Measurements from ENCODE around the gene GGCT. TPM values are rescaled to one million over a fixed set of nuclear protein-coding genes. Genes with fewer than 3 reads are reported as not detected.
A peak's percentile ranks its signal among the peaks of the same experiment; 100 is the strongest.
"Not testable (repeated sequence)": the region's sequence is repeated elsewhere in the genome, so short reads cannot be mapped to it uniquely, and the experiment has no call there.

GGCT gene
- total and polyA plus RNA-seq, 2 donors from 2014 or later, result 23.8 to 70.1 TPM

GRCh38 chr7:30485667-30486066 is 19.0 kb downstream of the GGCT start:
- FAIRE-seq (no peak), DNase-seq (no peak)
- H3K27ac ChIP-seq (ENCODE audit: low read depth in 2 of 2, low read length in 2 of 2), result no peak overlapping the region
- no peaks in the 10 kb centered on the region for H3K9me3 ChIP-seq (ENCODE audit: control insufficient read depth in 2 of 3, insufficient read depth in 1 of 3, low read length in 3 of 3)
- TF ChIP-seq, protein P1, sequence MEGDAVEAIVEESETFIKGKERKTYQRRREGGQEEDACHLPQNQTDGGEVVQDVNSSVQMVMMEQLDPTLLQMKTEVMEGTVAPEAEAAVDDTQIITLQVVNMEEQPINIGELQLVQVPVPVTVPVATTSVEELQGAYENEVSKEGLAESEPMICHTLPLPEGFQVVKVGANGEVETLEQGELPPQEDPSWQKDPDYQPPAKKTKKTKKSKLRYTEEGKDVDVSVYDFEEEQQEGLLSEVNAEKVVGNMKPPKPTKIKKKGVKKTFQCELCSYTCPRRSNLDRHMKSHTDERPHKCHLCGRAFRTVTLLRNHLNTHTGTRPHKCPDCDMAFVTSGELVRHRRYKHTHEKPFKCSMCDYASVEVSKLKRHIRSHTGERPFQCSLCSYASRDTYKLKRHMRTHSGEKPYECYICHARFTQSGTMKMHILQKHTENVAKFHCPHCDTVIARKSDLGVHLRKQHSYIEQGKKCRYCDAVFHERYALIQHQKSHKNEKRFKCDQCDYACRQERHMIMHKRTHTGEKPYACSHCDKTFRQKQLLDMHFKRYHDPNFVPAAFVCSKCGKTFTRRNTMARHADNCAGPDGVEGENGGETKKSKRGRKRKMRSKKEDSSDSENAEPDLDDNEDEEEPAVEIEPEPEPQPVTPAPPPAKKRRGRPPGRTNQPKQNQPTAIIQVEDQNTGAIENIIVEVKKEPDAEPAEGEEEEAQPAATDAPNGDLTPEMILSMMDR (IDR thresholded peaks at IDR 0.05; ENCODE audit: borderline replicate concordance, extremely low read depth, insufficient read depth), result no peak
- H3K4me1 ChIP-seq (ENCODE audit: control insufficient read depth in 2 of 3, insufficient read depth in 2 of 3, low read depth in 1 of 3, low read length in 3 of 3), result no peaks in the 10 kb centered on the region
- no peak overlapping the region for H3K4me3 ChIP-seq (ENCODE audit: low read length in 3 of 3)
- H3K36me3 ChIP-seq (ENCODE audit: control insufficient read depth in 2 of 3, insufficient read depth in 3 of 3, low read length in 3 of 3), result no peaks in the 10 kb centered on the region
- intact Hi-C loops (cut with DNase I), result no loop called here
- H3K27me3 ChIP-seq (ENCODE audit: control insufficient read depth, insufficient read depth, low read length), result no peaks in the 10 kb centered on the region
- H3K9ac ChIP-seq (ENCODE audit: low read length in 3 of 3), result no peak overlapping the region

- FAIRE-seq; H3K4me3 ChIP-seq (ENCODE audit: low read length in 3 of 3); H3K9ac ChIP-seq (ENCODE audit: low read length in 3 of 3); intact Hi-C loops (cut with DNase I); DNase-seq; H3K27me3 ChIP-seq (ENCODE audit: control insufficient read depth, insufficient read depth, low read length); H3K27ac ChIP-seq (ENCODE audit: low read depth in 2 of 2, low read length in 2 of 2); H3K9me3 ChIP-seq (ENCODE audit: control insufficient read depth in 2 of 3, insufficient read depth in 1 of 3, low read length in 3 of 3); H3K36me3 ChIP-seq (ENCODE audit: control insufficient read depth in 2 of 3, insufficient read depth in 3 of 3, low read length in 3 of 3): not testable (repeated sequence)
- peaks cover 0 to 13% (median 9%) of the 10 kb centered on the region in 3 donors for H3K4me1 ChIP-seq (ENCODE audit: control insufficient read depth in 2 of 3, insufficient read depth in 2 of 3, low read depth in 1 of 3, low read length in 3 of 3)
Measured at GRCh38 chr7:30481416-30481815, 23.2 kb downstream of the GGCT start.

DNA sequence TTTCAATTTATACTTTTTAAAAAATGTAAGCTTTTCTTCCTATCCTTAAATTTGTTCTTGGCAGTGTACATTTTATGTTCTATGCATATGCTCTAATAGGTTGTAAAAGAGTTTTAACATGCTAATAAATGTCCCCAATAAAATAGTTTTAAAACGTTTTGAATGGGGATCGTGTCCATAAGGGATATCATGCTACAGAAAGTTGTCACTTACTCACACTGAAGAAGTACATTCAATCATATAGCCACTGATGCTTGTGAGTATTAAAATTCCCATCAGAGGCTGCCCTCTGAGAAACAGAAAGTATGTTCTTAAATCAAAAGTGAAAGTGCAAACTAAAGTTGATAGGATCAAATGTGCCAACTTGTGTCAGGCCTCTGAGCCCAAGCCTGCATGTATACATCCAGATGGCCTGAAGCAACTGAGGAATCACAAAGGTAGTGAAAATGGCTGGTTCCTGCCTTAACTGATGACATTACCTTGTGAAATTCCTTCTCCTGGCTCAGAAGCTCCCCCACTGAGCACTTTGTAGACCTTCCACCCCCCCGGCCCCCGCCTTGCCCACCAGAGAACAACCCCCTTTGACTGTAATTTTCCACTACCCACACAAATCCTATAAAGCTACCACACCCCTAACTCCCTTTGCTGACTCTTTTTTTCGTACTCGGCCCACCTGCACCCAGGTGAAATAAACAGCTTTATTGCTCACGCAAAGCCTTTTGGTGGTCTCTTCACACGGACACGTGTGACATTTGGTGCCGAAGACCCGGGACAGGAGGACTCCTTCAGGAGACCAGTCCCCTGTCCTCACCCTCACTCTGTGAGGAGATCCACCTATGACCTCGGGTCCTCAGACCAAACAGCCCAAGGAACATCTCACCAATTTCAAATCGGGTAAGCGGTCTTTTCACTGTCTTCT is 25.2 kb downstream of the GGCT start:
- H3K4me3 ChIP-seq (ENCODE audit: low read length in 3 of 3), result peak overlapping the region; percentile 67 to 90 (median 76)
- H3K27ac ChIP-seq (ENCODE audit: low read depth in 2 of 2, low read length in 2 of 2), result peak overlapping the region; percentile 93 to 94
- H3K4me1 ChIP-seq (ENCODE audit: control insufficient read depth in 2 of 3, insufficient read depth in 2 of 3, low read depth in 1 of 3, low read length in 3 of 3), result peaks cover 2 to 17% (median 9%) of the 10 kb centered on the region in 3 donors
- DNase-seq (no peak), FAIRE-seq (no peak)
- intact Hi-C loops (cut with DNase I), result no loop called here
- no peaks in the 10 kb centered on the region for H3K27me3 ChIP-seq (ENCODE audit: control insufficient read depth, insufficient read depth, low read length)
- H3K9me3 ChIP-seq (ENCODE audit: control insufficient read depth in 2 of 3, insufficient read depth in 1 of 3, low read length in 3 of 3), result no peaks in the 10 kb centered on the region
- TF ChIP-seq, protein P1 (IDR thresholded peaks at IDR 0.05; ENCODE audit: borderline replicate concordance, extremely low read depth, insufficient read depth), result no peak
- H3K9ac ChIP-seq (ENCODE audit: low read length in 3 of 3), result peak overlapping the region; percentile 34 to 93 (median 65)
- no peaks in the 10 kb centered on the region for H3K36me3 ChIP-seq (ENCODE audit: control insufficient read depth in 2 of 3, insufficient read depth in 3 of 3, low read length in 3 of 3)
